ENCODE results near the gene HNF1A. TPM values are rescaled to one million over a fixed set of nuclear protein-coding genes. Genes with fewer than 3 reads are reported as not detected.

HNF1A gene
- total and polyA plus RNA-seq, 2 donors (not counting 1 experiment from before 2014, with no cell fraction given): not detected

GRCh38 chr12:120994059-120994458 lies 15.7 kb downstream of the HNF1A start:
- Histone ChIP-seq H3K9ac (ENCODE audit: low read length) (no peak overlapping the region), H3K79me2 (ENCODE audit: control insufficient read depth, insufficient read depth, low read length) (no peaks in the 10 kb centered on the region), H3K4me3 (ENCODE audit: control extremely low read depth in 1 of 5, extremely low read depth in 1 of 5, insufficient read depth in 1 of 5, low read depth in 2 of 5, low read length in 4 of 5) (no peak overlapping the region), H3K4me2 (replicated peaks; ENCODE audit: low read depth, low read length, poor library complexity, severe bottlenecking) (no peak overlapping the region), H3K4me1 (ENCODE audit: control insufficient read depth in 2 of 2, insufficient read depth in 2 of 2, low read length in 2 of 2) (no peaks in the 10 kb centered on the region), H2AFZ (ENCODE audit: insufficient read depth, low read depth, low read length, poor library complexity, severe bottlenecking) (no peak overlapping the region), H3K27me3 (replicated peaks in 1 of 4; ENCODE audit: control extremely low read depth in 1 of 4, control insufficient read depth in 3 of 4, insufficient read depth in 4 of 4, low read length in 3 of 4) (peaks cover 0 to 11% (median 0%) of the 10 kb centered on the region in 4 experiments), H4K20me1 (ENCODE audit: control insufficient read depth, insufficient read depth, low read length, poor library complexity, severe bottlenecking) (no peaks in the 10 kb centered on the region), H3K9me3 (ENCODE audit: control extremely low read depth in 1 of 3, control insufficient read depth in 2 of 3, insufficient read depth in 1 of 3, low read length in 2 of 3) (peaks cover 0 to 4% (median 0%) of the 10 kb centered on the region in 3 donors), H3K36me3 (replicated peaks in 1 of 2; ENCODE audit: control extremely low read depth in 1 of 2, control insufficient read depth in 1 of 2, extremely low read depth in 1 of 2, insufficient read depth in 2 of 2, low read length in 1 of 2) (no peaks in the 10 kb centered on the region), H3K27ac (ENCODE audit: low read length in 2 of 2) (no peak overlapping the region)
- WGBS (ENCODE audit: insufficient coverage): 94% methylated on average over 9 of the region's 15 CpGs
- no peaks in the 10 kb centered on the region for H3K9me3 Mint-ChIP-seq (ENCODE audit: insufficient read depth)
- POLR2A ChIA-PET: no interaction called here
- peaks cover 22% of the 10 kb centered on the region for H3K27me3 Mint-ChIP-seq
- no peaks in the 10 kb centered on the region for H3K4me1 Mint-ChIP-seq
- CTCF ChIA-PET: no interaction called here
- no peak overlapping the region for H3K27ac Mint-ChIP-seq
- DNase-seq: no peak
- ATAC-seq (ENCODE audit: low read depth): no peak
- intact Hi-C loops (cut with micrococcal nuclease): no loop called here
- no peak overlapping the region for H3K4me3 Mint-ChIP-seq
- TF ChIP-seq CTCF (IDR thresholded peaks at IDR 0.05) (no peak), EZH2 (IDR thresholded peaks at IDR 0.05; ENCODE audit: borderline replicate concordance, insufficient read depth, low read depth, low read length, poor library complexity, severe bottlenecking) (no peak)

- intact Hi-C loops (cut with micrococcal nuclease): no loop called here
- Mint-ChIP-seq H3K27me3 (peaks cover 18% of the 10 kb centered on the region), H3K27ac (no peak overlapping the region), H3K9me3 (ENCODE audit: insufficient read depth) (no peaks in the 10 kb centered on the region), H3K4me3 (no peak overlapping the region), H3K4me1 (no peaks in the 10 kb centered on the region)
- peak; percentile 9 for TF ChIP-seq CTCF (IDR thresholded peaks at IDR 0.05)
- TF ChIP-seq EZH2 (IDR thresholded peaks at IDR 0.05; ENCODE audit: borderline replicate concordance, insufficient read depth, low read depth, low read length, poor library complexity, severe bottlenecking): no peak
- DNase-seq (no peak), ATAC-seq (ENCODE audit: low read depth) (no peak)
- no peak overlapping the region for H2AFZ ChIP-seq (ENCODE audit: insufficient read depth, low read depth, low read length, poor library complexity, severe bottlenecking)
- POLR2A ChIA-PET: no interaction called here
- H3K36me3 ChIP-seq (replicated peaks in 1 of 2; ENCODE audit: control extremely low read depth in 1 of 2, control insufficient read depth in 1 of 2, extremely low read depth in 1 of 2, insufficient read depth in 2 of 2, low read length in 1 of 2): no peaks in the 10 kb centered on the region
- no peak overlapping the region for H3K9ac ChIP-seq (ENCODE audit: low read length)
- CTCF ChIA-PET: no interaction called here
- peaks cover 0 to 11% (median 0%) of the 10 kb centered on the region in 4 experiments for H3K27me3 ChIP-seq (replicated peaks in 1 of 4; ENCODE audit: control extremely low read depth in 1 of 4, control insufficient read depth in 3 of 4, insufficient read depth in 4 of 4, low read length in 3 of 4)
- H4K20me1 ChIP-seq (ENCODE audit: control insufficient read depth, insufficient read depth, low read length, poor library complexity, severe bottlenecking): no peaks in the 10 kb centered on the region
- no peak overlapping the region for H3K4me3 ChIP-seq (ENCODE audit: control extremely low read depth in 1 of 5, extremely low read depth in 1 of 5, insufficient read depth in 1 of 5, low read depth in 2 of 5, low read length in 4 of 5)
- no peak overlapping the region for H3K27ac ChIP-seq (ENCODE audit: low read length in 2 of 2)
- peaks cover 0 to 4% (median 0%) of the 10 kb centered on the region in 3 donors for H3K9me3 ChIP-seq (ENCODE audit: control extremely low read depth in 1 of 3, control insufficient read depth in 2 of 3, insufficient read depth in 1 of 3, low read length in 2 of 3)
- no peaks in the 10 kb centered on the region for H3K4me1 ChIP-seq (ENCODE audit: control insufficient read depth in 2 of 2, insufficient read depth in 2 of 2, low read length in 2 of 2)
- WGBS (ENCODE audit: insufficient coverage): 87% methylated on average over 2 of the region's 2 CpGs
- no peak overlapping the region for H3K4me2 ChIP-seq (replicated peaks; ENCODE audit: low read depth, low read length, poor library complexity, severe bottlenecking)
- no peaks in the 10 kb centered on the region for H3K79me2 ChIP-seq (ENCODE audit: control insufficient read depth, insufficient read depth, low read length)
Observed at GRCh38 chr12:120994589-120995337, 16.4 kb downstream of the HNF1A start.
